Suppressor macrophage treated with lipopolysaccharide for 1 hour (primary cell): Measurements from ENCODE around the gene MAB21L4.

Experiments
- DNase-seq, 3 donors: peaks; one replicate each; pipeline ENCODE4 v3.0.0-alpha.2; 2020 to 2022

Gene MAB21L4

GRCh38 chr2:240894006-240894405 lies 1.9 kb downstream of the MAB21L4 start:
- no peak for DNase-seq

- DNase-seq = no peak
These were observed 2.6 kb downstream of the MAB21L4 start for GRCh38 chr2:240893363-240893844.

GRCh38 chr2:240892925-240893324 lies 3.0 kb downstream of the MAB21L4 start:
- no peak for DNase-seq

- DNase-seq = no peak
These were observed 3.6 kb downstream of the MAB21L4 start for GRCh38 chr2:240892356-240892755.

GRCh38 chr2:240891492-240892340 lies 4.2 kb downstream of the MAB21L4 start:
- no peak for DNase-seq

GRCh38 chr2:240890691-240891090 lies 5.3 kb downstream of the MAB21L4 start:
- no peak for DNase-seq

- DNase-seq = no peak
These were observed 6.1 kb downstream of the MAB21L4 start for GRCh38 chr2:240889601-240890560.

- no peak for DNase-seq
These were observed 6.9 kb downstream of the MAB21L4 start for GRCh38 chr2:240888890-240889573.

- DNase-seq = no peak
These were observed 7.6 kb downstream of the MAB21L4 start for GRCh38 chr2:240888130-240888889.

GRCh38 chr2:240887631-240888030 lies 8.3 kb downstream of the MAB21L4 start:
- DNase-seq = no peak

- DNase-seq = no peak
These were observed 9.0 kb downstream of the MAB21L4 start for GRCh38 chr2:240886678-240887609.

- peak in 2 of 3 donors; percentile 5 to 7 for DNase-seq
These were observed 9.9 kb downstream of the MAB21L4 start for GRCh38 chr2:240886023-240886565.

GRCh38 chr2:240885566-240885965 lies 10.4 kb downstream of the MAB21L4 start:
- no peak for DNase-seq

- no peak for DNase-seq
These were observed 11.2 kb downstream of the MAB21L4 start for GRCh38 chr2:240884745-240885144.

- DNase-seq = no peak
These were observed 11.7 kb downstream of the MAB21L4 start for GRCh38 chr2:240884221-240884620.

- DNase-seq = no peak
These were observed 14.0 kb downstream of the MAB21L4 start for GRCh38 chr2:240881913-240882312.

- DNase-seq = no peak
These were observed 16.9 kb downstream of the MAB21L4 start for GRCh38 chr2:240879105-240879504.

GRCh38 chr2:240878341-240878936 lies 17.5 kb downstream of the MAB21L4 start:
- DNase-seq = no peak

GRCh38 chr2:240877460-240878340 lies 18.3 kb downstream of the MAB21L4 start:
- no peak for DNase-seq
